OCI-LY3 (cell line): ENCODE results near the gene MPPED1.
A peak's percentile ranks its signal among the peaks of the same experiment; 100 is the strongest.

Experiments
- CTCF ChIP-seq: fragments of 200-600, 300-600 bp; sonication (generic); IDR thresholded peaks from 2 replicates; pipeline ENCODE4 v1.5.1; 2014; ENCODE audit warnings: antibody characterized with exemption, low read length, low read depth
- EZH2phosphoT487 ChIP-seq: fragments of 200-600 bp; shearing (Covaris generic); IDR thresholded peaks from 2 replicates; pipeline ENCODE4 v1.6.1; 2018; ENCODE audit warnings: antibody characterized with exemption, mixed run types, low read depth

DNA sequence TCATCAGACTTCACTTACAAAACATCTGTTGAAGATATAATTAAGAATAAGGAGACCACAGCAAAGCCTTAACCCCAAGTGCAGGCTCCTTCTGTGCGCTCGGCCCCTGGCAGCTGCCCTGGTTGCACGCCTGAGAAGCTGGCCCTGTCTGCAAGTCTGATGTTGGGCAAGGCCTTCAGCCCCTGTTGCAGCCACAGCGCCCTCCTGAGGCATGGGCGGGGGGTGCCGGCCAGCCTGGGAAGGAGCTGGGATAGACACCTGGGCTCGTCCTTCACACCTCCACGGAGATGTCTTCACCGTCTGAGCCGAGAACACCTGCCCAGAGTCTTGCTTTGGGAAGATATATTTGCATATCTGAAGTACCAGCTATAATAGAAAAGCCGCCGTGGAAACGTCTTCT, 104.1 kb downstream of the MPPED1 start:
- TF ChIP-seq CTCF (peak; percentile 29; the same call in 1 of the 2 replicates), EZH2phosphoT487 (no peak)
